OCI-LY7 (cell line): Measurements from ENCODE around the gene NBPF19. TPM values are rescaled to one million over a fixed set of nuclear protein-coding genes. Genes with fewer than 3 reads are reported as not detected.
"Not testable (repeated sequence)": the region's sequence is repeated elsewhere in the genome, so short reads cannot be mapped to it uniquely, and the experiment has no call there.

ENCODE experiments used
- Bru-seq: library from RNA; stranded (reverse); fragments of 400-500 nt; gene quantifications from one replicate; lab custom pipeline; 2021; lab: Mats Ljungman, UMichigan
- BruChase-seq, 2 experiments: library from RNA; stranded (reverse); fragments of 400-500 nt; gene quantifications; one replicate each; lab custom pipeline; 2021; lab: Mats Ljungman, UMichigan
- BruUV-seq: library from RNA; stranded (reverse); fragments of 400-500 nt; replicated peaks from 2 replicates; lab custom pipeline; 2021; lab: Mats Ljungman, UMichigan
- CTCF ChIA-PET: fragments of 300-600 bp; sonication (Branson Sonifier 250); formaldehyde crosslinking; loops from one replicate; lab custom pipeline; 2022; ENCODE audit warnings: antibody characterized with exemption; ENCODE audit not compliant: unreplicated experiment; lab: Charles Lee
- POLR2A ChIA-PET: fragments of 300-600 bp; sonication (Branson Sonifier 250); formaldehyde crosslinking; loops from one replicate; lab custom pipeline; 2022; ENCODE audit warnings: antibody characterized with exemption; lab: Charles Lee
- DNase-seq: peaks from one replicate; pipeline ENCODE4 v3.0.0-alpha.2; 2015; ENCODE audit warnings: low spot score
- H2AFZ ChIP-seq: fragments of 200-600 bp; sonication (generic), shearing (Covaris generic); 2 replicates; pipeline ENCODE4 v1.6.1; 2014; ENCODE audit warnings: mild to moderate bottlenecking, antibody characterized with exemption, low read length, moderate library complexity
- H3K27ac ChIP-seq: fragments of 200-600 bp; sonication (generic); 2 replicates; pipeline ENCODE4 v1.5.1; 2014; ENCODE audit warnings: mixed run types, low read depth, mild to moderate bottlenecking, moderate library complexity, low read length, inconsistent platforms; ENCODE audit not compliant: poor library complexity, severe bottlenecking
- H3K36me3 ChIP-seq: fragments of 200-600 bp; sonication (generic); 2 replicates; pipeline ENCODE4 v1.6.1; 2014; ENCODE audit warnings: mild to moderate bottlenecking, antibody characterized with exemption, low read length, moderate library complexity, mixed read lengths; ENCODE audit not compliant: insufficient read depth
- H3K4me1 ChIP-seq: fragments of 200-600 bp; sonication (generic); 2 replicates; pipeline ENCODE4 v1.5.1; 2014; ENCODE audit warnings: mild to moderate bottlenecking, low read length; ENCODE audit not compliant: insufficient read depth, poor library complexity, severe bottlenecking
- H3K4me2 ChIP-seq: fragments of 200-600 bp; sonication (generic); 2 replicates; pipeline ENCODE4 v1.6.1; 2014; ENCODE audit warnings: mild to moderate bottlenecking, low read length
- H3K4me3 ChIP-seq: fragments of 200-600 bp; sonication (generic); 2 replicates; pipeline ENCODE4 v1.5.1; 2014; ENCODE audit warnings: mild to moderate bottlenecking, low read depth, low read length; ENCODE audit not compliant: poor library complexity, severe bottlenecking
- H3K79me2 ChIP-seq: fragments of 200-600 bp; sonication (generic); 2 replicates; pipeline ENCODE4 v1.6.1; 2016; ENCODE audit warnings: low read depth, mild to moderate bottlenecking, low read length, moderate library complexity, mixed read lengths; ENCODE audit not compliant: insufficient read depth
- H3K9me2 ChIP-seq: fragments of 200-600 bp; sonication (generic); 2 replicates; pipeline ENCODE4 v1.6.1; 2016; ENCODE audit warnings: mild to moderate bottlenecking, low read length, mixed read lengths; ENCODE audit not compliant: insufficient read depth
- H3K9me3 ChIP-seq: fragments of 200-600 bp; sonication (generic); 2 replicates; pipeline ENCODE4 v1.6.1; 2014; ENCODE audit warnings: mild to moderate bottlenecking, mixed run types, low read length, mixed read lengths
- H4K20me1 ChIP-seq: fragments of 200-600 bp; sonication (generic); 2 replicates; pipeline ENCODE4 v1.6.1; 2014; ENCODE audit warnings: mild to moderate bottlenecking, antibody characterized with exemption, low read length, moderate library complexity, mixed read lengths; ENCODE audit not compliant: insufficient read depth
- intact Hi-C: fragments of 100-400 bp; cut with micrococcal nuclease; formaldehyde crosslinking; loops from one replicate; pipeline ENCODE4 v1.10.0; 2022; ENCODE audit not compliant: unreplicated experiment
- long read RNA-seq: library from polyadenylated mRNA; stranded (forward); transcript quantifications from one replicate; pipeline ENCODE4 v2.0.0, GENCODE V29; 2022
- total RNA-seq, 2 experiments: library from RNA; depleted of rRNA in 1 of 2; stranded (reverse); fragments of >200 nt in 1 of 2; shearing (Covaris generic) in 1 of 2; gene quantifications; 2 replicates each; pipeline ENCODE4 v1.2.3, GENCODE V29; 2014 to 2022

NBPF19 gene
- total RNA-seq (2014; rRNA removed; shearing (Covaris generic)): 9.9 and 11.1 TPM in 2 replicates
- 17.4 and 22.4 TPM in 2 replicates for total RNA-seq (2022)
- percentile 66 among the genes with signal in this experiment for Bru-seq, nascent RNA
- BruChase-seq, experiment 1, labeled RNA remaining after a 6-hour chase: percentile 51 among the genes with signal in this experiment
- BruChase-seq, experiment 2, labeled RNA remaining after a 2-hour chase: percentile 58 among the genes with signal in this experiment
- long read RNA-seq, partial matches to known transcripts: 3 of 6 reads
- long read RNA-seq, other reads (novel, unspliced or antisense): 3 of 6 reads

- H3K79me2 ChIP-seq, H3K4me3 ChIP-seq, H3K36me3 ChIP-seq, H3K27ac ChIP-seq, H2AFZ ChIP-seq, H3K4me1 ChIP-seq, H3K9me3 ChIP-seq, CTCF ChIA-PET, H3K4me2 ChIP-seq, DNase-seq, intact Hi-C loops, BruUV-seq, POLR2A ChIA-PET, H3K9me2 ChIP-seq, H4K20me1 ChIP-seq: not testable (repeated sequence)
Measured at GRCh38 chr1:149474745-149475144, at the start of gene NBPF19. NBPF19 (plus strand) TSS chr1:149475045; CDS start chr1:149475933, 888 bp downstream.

GRCh38 chr1:149428317-149428716 is 46.5 kb upstream of the NBPF19 start:
- BruUV-seq, H3K9me3 ChIP-seq, H3K27ac ChIP-seq, H3K9me2 ChIP-seq, POLR2A ChIA-PET, H2AFZ ChIP-seq, intact Hi-C loops, DNase-seq, H4K20me1 ChIP-seq, H3K4me2 ChIP-seq, CTCF ChIA-PET, H3K4me1 ChIP-seq, H3K36me3 ChIP-seq, H3K79me2 ChIP-seq, H3K4me3 ChIP-seq: not testable (repeated sequence)

GRCh38 chr1:149445451-149445850 is 29.4 kb upstream of the NBPF19 start:
- CTCF ChIA-PET, POLR2A ChIA-PET, H3K4me3 ChIP-seq, H4K20me1 ChIP-seq, H3K79me2 ChIP-seq, BruUV-seq, H3K4me1 ChIP-seq, H3K27ac ChIP-seq, H2AFZ ChIP-seq, intact Hi-C loops, H3K9me2 ChIP-seq, H3K9me3 ChIP-seq, H3K36me3 ChIP-seq: not testable (repeated sequence)
- peak; percentile 0 for DNase-seq
- peak overlapping the region; percentile 39; the same call in 1 of the 2 replicates for H3K4me2 ChIP-seq

- CTCF ChIA-PET, BruUV-seq, H3K4me3 ChIP-seq, H3K4me1 ChIP-seq, H3K4me2 ChIP-seq, H4K20me1 ChIP-seq, H3K79me2 ChIP-seq, DNase-seq, POLR2A ChIA-PET, H2AFZ ChIP-seq, H3K9me3 ChIP-seq, intact Hi-C loops, H3K36me3 ChIP-seq, H3K27ac ChIP-seq, H3K9me2 ChIP-seq: not testable (repeated sequence)
Measured at GRCh38 chr1:149452196-149452595, 22.6 kb upstream of the NBPF19 start.

- H3K9me3 ChIP-seq, H3K4me1 ChIP-seq, H3K4me2 ChIP-seq, H3K27ac ChIP-seq, CTCF ChIA-PET, H3K36me3 ChIP-seq, intact Hi-C loops, H4K20me1 ChIP-seq, POLR2A ChIA-PET, H3K79me2 ChIP-seq, BruUV-seq, DNase-seq, H3K9me2 ChIP-seq, H3K4me3 ChIP-seq, H2AFZ ChIP-seq: not testable (repeated sequence)
Measured at GRCh38 chr1:149452652-149453051, 22.2 kb upstream of the NBPF19 start.

GRCh38 chr1:149558350-149558825 is 83.5 kb downstream of the NBPF19 start:
- H3K36me3 ChIP-seq, H3K27ac ChIP-seq, H4K20me1 ChIP-seq, BruUV-seq, POLR2A ChIA-PET, CTCF ChIA-PET, H3K79me2 ChIP-seq, H3K4me2 ChIP-seq, intact Hi-C loops, H3K9me3 ChIP-seq, H3K9me2 ChIP-seq, H3K4me3 ChIP-seq, H2AFZ ChIP-seq, DNase-seq, H3K4me1 ChIP-seq: not testable (repeated sequence)
